Measurements from ENCODE around the gene NKX2-8.

- TF ChIP-seq POLR2A (IDR thresholded peaks at IDR 0.05) = no peak
- TF ChIP-seq, protein P1, sequence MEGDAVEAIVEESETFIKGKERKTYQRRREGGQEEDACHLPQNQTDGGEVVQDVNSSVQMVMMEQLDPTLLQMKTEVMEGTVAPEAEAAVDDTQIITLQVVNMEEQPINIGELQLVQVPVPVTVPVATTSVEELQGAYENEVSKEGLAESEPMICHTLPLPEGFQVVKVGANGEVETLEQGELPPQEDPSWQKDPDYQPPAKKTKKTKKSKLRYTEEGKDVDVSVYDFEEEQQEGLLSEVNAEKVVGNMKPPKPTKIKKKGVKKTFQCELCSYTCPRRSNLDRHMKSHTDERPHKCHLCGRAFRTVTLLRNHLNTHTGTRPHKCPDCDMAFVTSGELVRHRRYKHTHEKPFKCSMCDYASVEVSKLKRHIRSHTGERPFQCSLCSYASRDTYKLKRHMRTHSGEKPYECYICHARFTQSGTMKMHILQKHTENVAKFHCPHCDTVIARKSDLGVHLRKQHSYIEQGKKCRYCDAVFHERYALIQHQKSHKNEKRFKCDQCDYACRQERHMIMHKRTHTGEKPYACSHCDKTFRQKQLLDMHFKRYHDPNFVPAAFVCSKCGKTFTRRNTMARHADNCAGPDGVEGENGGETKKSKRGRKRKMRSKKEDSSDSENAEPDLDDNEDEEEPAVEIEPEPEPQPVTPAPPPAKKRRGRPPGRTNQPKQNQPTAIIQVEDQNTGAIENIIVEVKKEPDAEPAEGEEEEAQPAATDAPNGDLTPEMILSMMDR (IDR thresholded peaks at IDR 0.05) = no peak
Observed at GRCh38 chr14:36570065-36570464, 12.3 kb downstream of the NKX2-8 start.
